Spleen (tissue), 11 donors: Measurements from ENCODE around the gene RBM18. TPM values are rescaled to one million over a fixed set of nuclear protein-coding genes. Genes with fewer than 3 reads are reported as not detected.
A peak's percentile ranks its signal among the peaks of the same experiment; 100 is the strongest.

Source experiments
- DNase-seq: peaks from one replicate; pipeline ENCODE4 v3.0.0-alpha.2; 2020
- H3K27ac ChIP-seq, 8 donors: fragments of 200-600 bp; sonication (generic) in 7 of 8; 1 replicate in 4 of 8; 2 replicates in 4 of 8; pipeline versions ENCODE4 v1.5.0 to v1.8.0; 2016 to 2021; ENCODE audit warnings: inconsistent platforms in 4 of 8, mild to moderate bottlenecking in 4 of 8, moderate library complexity in 1 of 8
- H3K27me3 ChIP-seq, 7 donors: fragments of 200-600 bp; sonication (generic) in 6 of 7; replicated peaks in 1 of 7; 1 replicate in 4 of 7; 2 replicates in 3 of 7; pipeline versions ENCODE4 v1.5.0 to v1.8.0; 2016 to 2021; ENCODE audit warnings: inconsistent platforms in 3 of 7, mild to moderate bottlenecking in 1 of 7
- H3K36me3 ChIP-seq, 6 donors: fragments of 200-600 bp; sonication (generic) in 5 of 6; 1 replicate in 4 of 6; 2 replicates in 2 of 6; pipeline versions ENCODE4 v1.5.0 to v1.8.0; 2016 to 2021; ENCODE audit warnings: inconsistent platforms in 2 of 6
- H3K4me1 ChIP-seq, 6 donors: fragments of 200-600 bp; sonication (generic) in 5 of 6; 1 replicate in 3 of 6; 2 replicates in 3 of 6; pipeline versions ENCODE4 v1.5.0 to v1.8.0; 2016 to 2021; ENCODE audit warnings: inconsistent platforms in 3 of 6
- H3K4me3 ChIP-seq, 8 donors: fragments of 200-600 bp; sonication (generic) in 7 of 8; 1 replicate in 4 of 8; 2 replicates in 4 of 8; pipeline versions ENCODE4 v1.5.0 to v1.8.0; 2016 to 2021; ENCODE audit warnings: inconsistent platforms in 4 of 8, mild to moderate bottlenecking in 4 of 8, moderate library complexity in 2 of 8
- H3K9me3 ChIP-seq, 8 donors: fragments of 200-600 bp; sonication (generic) in 7 of 8; 1 replicate in 4 of 8; 2 replicates in 4 of 8; pipeline versions ENCODE4 v1.5.0 to v1.8.0; 2016 to 2021; ENCODE audit warnings: inconsistent platforms in 4 of 8
- CTCF ChIP-seq, 11 experiments: fragments of 200-600 bp in 7 of 11; fragments of 450-650 bp in 4 of 11; sonication (generic) in 4 of 11; IDR thresholded peaks in 8 of 11; conservative IDR thresholded peaks in 3 of 11; 1 replicate in 7 of 11; 2 replicates in 4 of 11; pipeline versions ENCODE4 v1.4.0 to v1.8.0; 2016 to 2021; ENCODE audit warnings: antibody characterized with exemption in 11 of 11, inconsistent platforms in 4 of 11, mild to moderate bottlenecking in 1 of 11
- POLR2A ChIP-seq, 3 donors: fragments of 450-650 bp; IDR thresholded peaks; one replicate each; pipeline ENCODE4 v1.5.1; 2017; ENCODE audit warnings: antibody characterized with exemption in 3 of 3, mild to moderate bottlenecking in 1 of 3
- POLR2AphosphoS5 ChIP-seq, 3 donors: sonication (generic); formaldehyde crosslinking; IDR thresholded peaks; one replicate each; pipeline ENCODE4 v1.5.1; 2017; ENCODE audit warnings: antibody characterized with exemption in 3 of 3
- WGBS, 5 donors: extraction: QIAGEN DNeasy Blood & Tissue Kit in 3 of 5; methylation state at CpG; one replicate each; pipeline versions ENCODE4 v1.1.5 to v1.1.7; 2013 to 2018; 5-methylcytosine and 5-hydroxymethylcytosine counted together
- intact Hi-C: fragments of 100-400 bp; cut with DNase I; formaldehyde crosslinking; loops from one replicate; pipeline ENCODE4 v1.15.0; 2023; ENCODE audit warnings: low total_unique reads
- polyA plus RNA-seq, 3 donors: library from polyadenylated mRNA; stranded (reverse); fragments of 200-250 nt; gene quantifications; one replicate each; pipeline ENCODE4 v1.2.1, GENCODE V29; 2013
- total RNA-seq, 7 donors: library from RNA; depleted of rRNA in 3 of 7; stranded (reverse); fragments of >200 nt in 3 of 7; fragmentation: NEBNext Ultra II Directional in 4 of 7; extraction: Animal tissue kit (Norgen Biotek cat#: 25700) in 4 of 7; gene quantifications; one replicate each; pipeline versions ENCODE4 v1.1.0 to v1.2.1, GENCODE V29; 2016 to 2021
- donor health status: healthy with polysubstance abuse.
- donor health status: DM: no; HTN: no; CAD: no; lungs with moderate emphysema.
- donor health status: DM: no; HTN: no; CAD: no.
- donor health status: Bipolar disorder and iron deficiency.
- donor health status: healthy.
- donor health status: DM: no; HTN: no; CAD: no.
- donor health status: DM: yes; HTN: yes; CAD: no.

RBM18 gene
- total and polyA plus RNA-seq, 10 donors, result 4.2 to 21.5 (median 11.2) TPM

- H3K4me1 ChIP-seq, result peaks cover 8 to 29% (median 25%) of the 10 kb centered on the region in 6 donors
- H3K27me3 ChIP-seq, result peaks cover 0 to 88% (median 79%) of the 10 kb centered on the region in 7 donors
- H3K4me3 ChIP-seq, result peak overlapping the region in 3 of 8 donors; percentile 42 to 70 (median 44)
- no peak for DNase-seq
- H3K27ac ChIP-seq, result no peak overlapping the region
- 68 to 86% (median 82%) methylated on average over 9 of the region's 9 CpGs for WGBS, 5 donors
- TF ChIP-seq POLR2AphosphoS5 (IDR thresholded peaks at IDR 0.05), result no peak
- TF ChIP-seq POLR2A (IDR thresholded peaks at IDR 0.05), result no peak
- no peaks in the 10 kb centered on the region for H3K9me3 ChIP-seq
- H3K36me3 ChIP-seq, result no peaks in the 10 kb centered on the region
- intact Hi-C loops, result no loop called here
Measured at GRCh38 chr9:122214507-122214906, 50.1 kb downstream of the RBM18 start.

- intact Hi-C loops, result no loop called here
- no peaks in the 10 kb centered on the region for H3K36me3 ChIP-seq
- WGBS, 5 donors, result 10 to 32% (median 13%) methylated on average over 16 to 93 of the region's 93 CpGs
- TF ChIP-seq POLR2A (IDR thresholded peaks at IDR 0.05), result no peak
- TF ChIP-seq POLR2AphosphoS5 (IDR thresholded peaks at IDR 0.05), result no peak
- TF ChIP-seq CTCF (IDR thresholded peaks at IDR 0.05 in 8 of 11, conservative IDR thresholded peaks at IDR 0.05 in 3 of 11), result no peak
- H3K27ac ChIP-seq, result no peak overlapping the region
- no peaks in the 10 kb centered on the region for H3K9me3 ChIP-seq
- no peak for DNase-seq
- H3K4me3 ChIP-seq, result peak overlapping the region; percentile 8 to 70 (median 42)
- H3K4me1 ChIP-seq, result peaks cover under 1 to 22% (median 18%) of the 10 kb centered on the region in 6 donors
- H3K27me3 ChIP-seq, result peaks cover 0 to 87% (median 72%) of the 10 kb centered on the region in 7 donors
Measured at GRCh38 chr9:122213589-122214413, 50.8 kb downstream of the RBM18 start.

GRCh38 chr9:122213102-122213588 is 51.5 kb downstream of the RBM18 start:
- Histone ChIP-seq H3K27me3 (peaks cover 0 to 80% (median 65%) of the 10 kb centered on the region in 7 donors), H3K4me3 (peak overlapping the region in 7 of 8 donors; percentile 32 to 70 (median 42))
- intact Hi-C loops, result no loop called here

GRCh38 chr9:122212473-122213004 is 52.1 kb downstream of the RBM18 start:
- Histone ChIP-seq H3K27me3 (peaks cover 0 to 74% (median 59%) of the 10 kb centered on the region in 7 donors), H3K4me1 (peaks cover 0 to 17% (median 12%) of the 10 kb centered on the region in 6 donors), H3K27ac (no peak overlapping the region), H3K9me3 (no peaks in the 10 kb centered on the region), H3K4me3 (no peak overlapping the region), H3K36me3 (no peaks in the 10 kb centered on the region)
- WGBS, 5 donors, result 85 to 93% (median 92%) methylated on average over 7 of the region's 7 CpGs
- intact Hi-C loops, result no loop called here
- no peak for DNase-seq
- TF ChIP-seq CTCF (IDR thresholded peaks at IDR 0.05 in 8 of 11, conservative IDR thresholded peaks at IDR 0.05 in 3 of 11) (no peak), POLR2A (IDR thresholded peaks at IDR 0.05) (no peak), POLR2AphosphoS5 (IDR thresholded peaks at IDR 0.05) (no peak)

More at GRCh38 chr9:122213102-122213588, 51.5 kb downstream of the RBM18 start:
- 39 to 55% (median 47%) methylated on average over 20 of the region's 20 CpGs for WGBS, 5 donors
- DNase-seq, result no peak
- H3K36me3 ChIP-seq, result no peaks in the 10 kb centered on the region
- H3K27ac ChIP-seq, result no peak overlapping the region
- TF ChIP-seq POLR2AphosphoS5 (IDR thresholded peaks at IDR 0.05) (no peak), POLR2A (IDR thresholded peaks at IDR 0.05) (no peak), CTCF (IDR thresholded peaks at IDR 0.05 in 8 of 11, conservative IDR thresholded peaks at IDR 0.05 in 3 of 11) (no peak)
- H3K4me1 ChIP-seq, result peaks cover 0 to 17% (median 12%) of the 10 kb centered on the region in 6 donors
- H3K9me3 ChIP-seq, result no peaks in the 10 kb centered on the region
